ENCODE data around the gene C3orf70. TPM values are rescaled to one million over a fixed set of nuclear protein-coding genes. Genes with fewer than 3 reads are reported as not detected.

C3orf70 gene
- polyA plus RNA-seq, 3 donors, result 0.23 to 1.6 (median 1.1) TPM

GRCh38 chr3:185030399-185030798 lies 122.5 kb downstream of the C3orf70 start:
- no peak overlapping the region for H3K27ac ChIP-seq (ENCODE audit: low read depth, low read length)
- 97 to 98% (median 98%) methylated on average over 3 of the region's 3 CpGs for WGBS, 3 donors

DNA sequence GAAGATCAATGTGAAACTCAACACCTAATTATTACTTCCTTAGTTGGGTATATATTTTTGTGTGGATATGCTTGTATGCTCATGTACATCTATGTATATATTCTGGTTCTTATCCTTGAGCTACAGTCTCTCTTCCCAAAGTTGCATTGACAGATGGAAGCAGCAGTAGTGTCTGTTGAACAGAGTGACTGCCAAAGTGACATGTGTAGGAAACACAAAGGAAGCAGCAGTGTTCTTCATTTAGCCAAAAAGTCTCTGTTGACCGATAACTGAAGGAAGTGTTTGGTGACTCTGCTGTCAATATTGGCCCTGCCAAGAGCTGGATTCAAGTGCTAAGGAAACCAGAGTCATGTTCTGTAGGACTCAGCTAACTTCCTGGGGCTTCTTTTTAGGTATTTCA lies 123.8 kb downstream of the C3orf70 start:
- 67 to 83% (median 70%) methylated on average over 1 of the region's 1 CpG for WGBS, 3 donors
- H3K27ac ChIP-seq (ENCODE audit: low read depth, low read length), result no peak overlapping the region

GRCh38 chr3:185028121-185028520 lies 124.7 kb downstream of the C3orf70 start:
- WGBS, 3 donors, result 95 to 96% (median 95%) methylated on average over 3 of the region's 3 CpGs
- H3K27ac ChIP-seq (ENCODE audit: low read depth, low read length), result no peak overlapping the region

Other genes with a start within 250 kb of the C3orf70 start
- gene EHHADH, start 101.0 kb upstream of the C3orf70 start, polyA plus RNA-seq, result 1 to 10 TPM; 3.6 to 6.8 (median 4.8) TPM
- gene MAP3K13, start 210.1 kb upstream of the C3orf70 start, polyA plus RNA-seq, result 10 to 100 TPM; 11.0 to 26.0 (median 15.5) TPM